Measurements from ENCODE around the gene DRAM1.
"Not testable (repeated sequence)": the region's sequence is repeated elsewhere in the genome, so short reads cannot be mapped to it uniquely, and the experiment has no call there.

DRAM1 gene

DNA sequence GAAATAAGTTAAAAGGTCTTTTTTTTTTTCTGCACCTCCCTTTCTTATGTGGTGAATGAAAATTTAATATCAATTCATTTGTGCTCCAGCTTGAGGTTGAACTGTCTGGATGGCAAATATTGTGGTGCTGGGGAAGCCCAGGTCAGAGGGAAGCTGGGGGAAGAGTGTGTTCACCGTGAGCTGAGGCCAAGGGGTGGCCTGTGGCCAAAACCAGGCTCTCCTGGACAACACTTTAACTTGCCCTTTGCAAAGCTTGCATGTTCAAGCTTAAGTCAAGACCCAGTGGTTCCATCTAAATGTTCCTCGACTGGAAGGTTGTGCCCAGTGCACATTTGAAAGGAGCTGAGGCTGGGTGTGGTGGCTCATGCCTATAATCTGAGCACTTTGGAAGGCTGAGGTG, 28.8 kb downstream of the DRAM1 start:
- no peak for DNase-seq (ENCODE audit: low read depth in 3 of 3)

DNA sequence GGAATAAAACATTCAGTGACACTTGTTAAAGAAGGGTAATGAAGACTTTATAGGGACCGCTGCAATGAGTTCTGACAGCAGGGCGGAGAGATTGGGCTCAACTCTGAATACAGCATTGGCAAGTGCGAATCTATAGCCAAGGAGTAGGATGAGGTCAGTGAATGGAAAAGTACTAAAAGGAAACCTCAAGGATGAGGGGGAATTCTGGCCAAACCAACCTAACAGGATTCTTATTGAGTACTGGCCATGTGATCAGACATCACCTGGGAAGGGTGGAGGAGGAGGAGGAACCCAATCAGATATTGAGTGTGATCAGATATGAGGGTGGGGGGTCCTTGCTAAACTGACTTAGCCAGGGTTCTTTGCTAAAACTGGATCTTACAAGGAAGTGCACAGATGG, 31.0 kb downstream of the DRAM1 start:
- DNase-seq (ENCODE audit: low read depth in 3 of 3) = no peak

DNA sequence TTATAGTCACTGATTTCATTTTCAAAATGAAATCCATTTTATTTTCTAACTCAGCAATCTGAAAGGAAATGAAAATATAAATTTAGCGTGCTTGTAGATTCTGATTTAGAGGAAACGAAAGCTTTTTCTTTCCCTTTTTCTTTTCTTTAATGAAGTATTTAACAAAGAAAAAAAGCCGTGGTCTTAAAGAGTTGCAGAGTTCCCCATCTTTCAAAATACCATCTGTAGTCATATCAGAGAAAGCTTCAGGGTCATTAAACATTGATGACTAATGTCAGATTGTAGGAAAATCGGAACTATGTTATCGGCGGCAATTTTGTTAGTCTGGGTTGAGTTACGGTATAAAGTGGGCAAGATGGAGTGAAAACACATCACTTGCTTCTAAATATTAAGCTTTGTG, 32.3 kb downstream of the DRAM1 start:
- no peak for DNase-seq (ENCODE audit: low read depth in 3 of 3)

DNA sequence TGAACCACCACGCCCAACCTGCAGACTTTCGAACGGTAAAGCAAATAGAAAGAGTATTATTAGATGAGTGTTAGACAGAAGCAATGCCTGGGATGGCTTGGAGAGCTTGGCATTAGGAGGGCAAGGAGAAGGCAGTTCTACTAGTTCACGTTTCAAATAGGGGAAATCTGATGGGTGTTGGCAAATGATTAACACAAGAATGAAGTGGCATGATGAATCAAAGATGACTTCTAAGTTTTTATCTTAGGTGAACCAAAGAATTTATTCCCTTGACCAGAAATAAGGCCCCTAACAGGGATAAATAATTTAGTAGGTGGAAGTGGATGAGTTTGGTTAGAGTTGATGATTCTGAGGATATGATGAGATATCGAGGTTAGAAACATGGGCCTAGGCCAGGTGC, 38.5 kb downstream of the DRAM1 start:
- no peak for DNase-seq (ENCODE audit: low read depth in 3 of 3)

DNA sequence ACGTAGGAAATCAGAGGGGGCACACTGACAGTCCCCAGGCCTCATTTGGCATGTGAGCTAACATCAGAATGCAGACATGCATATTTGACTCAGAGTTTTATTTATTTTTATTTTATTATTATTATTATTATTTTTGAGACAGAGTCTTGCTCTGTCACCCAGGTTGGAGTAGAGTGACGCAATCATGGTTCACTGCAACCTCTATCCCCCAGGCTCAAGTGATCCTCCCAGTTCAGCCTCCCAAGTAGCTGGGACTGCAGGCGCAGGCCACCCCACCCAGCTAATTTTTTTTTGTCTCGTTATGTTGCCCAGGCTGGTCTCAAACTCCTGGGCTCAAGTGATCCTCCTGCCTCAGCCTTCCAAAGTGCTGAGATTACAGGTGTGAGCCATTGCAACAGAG, 41.4 kb downstream of the DRAM1 start:
- not testable (repeated sequence) for DNase-seq (ENCODE audit: low read depth in 3 of 3)

DNA sequence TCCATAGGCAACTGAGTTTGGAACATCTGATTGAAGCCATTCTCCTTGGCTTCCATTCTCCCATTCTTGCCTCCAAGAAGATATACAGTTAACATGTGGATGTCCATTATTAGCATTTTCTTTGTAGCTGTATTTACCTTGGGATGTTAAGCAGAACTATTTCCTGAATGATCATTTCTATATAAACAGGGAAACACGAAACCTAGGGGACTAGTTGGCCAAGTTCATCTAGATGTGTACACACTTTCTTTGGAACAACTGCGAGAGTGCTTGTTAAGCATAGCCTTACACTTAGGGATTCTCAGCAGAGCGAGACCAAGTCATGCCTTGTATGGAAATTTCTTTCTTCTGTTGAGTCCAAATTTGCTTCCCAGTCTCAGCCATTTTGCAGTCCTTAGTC, 42.1 kb downstream of the DRAM1 start:
- DNase-seq (ENCODE audit: low read depth in 3 of 3) = no peak

DNA sequence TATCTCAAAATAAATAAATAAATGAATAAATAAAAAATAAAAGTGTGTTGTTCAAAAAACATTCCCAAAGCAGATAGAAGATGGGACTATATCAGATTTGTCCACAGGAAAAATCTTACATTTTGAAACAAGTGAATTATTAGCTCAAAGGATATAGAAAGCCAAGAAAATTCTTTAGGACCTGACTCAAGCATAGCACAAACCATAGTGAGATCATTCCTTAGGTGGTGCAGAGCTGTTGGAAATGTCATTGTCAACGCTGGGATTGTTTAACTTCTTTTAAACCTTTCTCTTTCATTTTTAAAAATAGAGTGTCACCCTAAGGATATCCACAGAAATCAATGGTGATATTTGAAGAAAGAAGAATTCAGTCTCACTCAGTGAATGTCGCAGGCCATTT, 43.5 kb downstream of the DRAM1 start:
- no peak for DNase-seq (ENCODE audit: low read depth in 3 of 3)

DNA sequence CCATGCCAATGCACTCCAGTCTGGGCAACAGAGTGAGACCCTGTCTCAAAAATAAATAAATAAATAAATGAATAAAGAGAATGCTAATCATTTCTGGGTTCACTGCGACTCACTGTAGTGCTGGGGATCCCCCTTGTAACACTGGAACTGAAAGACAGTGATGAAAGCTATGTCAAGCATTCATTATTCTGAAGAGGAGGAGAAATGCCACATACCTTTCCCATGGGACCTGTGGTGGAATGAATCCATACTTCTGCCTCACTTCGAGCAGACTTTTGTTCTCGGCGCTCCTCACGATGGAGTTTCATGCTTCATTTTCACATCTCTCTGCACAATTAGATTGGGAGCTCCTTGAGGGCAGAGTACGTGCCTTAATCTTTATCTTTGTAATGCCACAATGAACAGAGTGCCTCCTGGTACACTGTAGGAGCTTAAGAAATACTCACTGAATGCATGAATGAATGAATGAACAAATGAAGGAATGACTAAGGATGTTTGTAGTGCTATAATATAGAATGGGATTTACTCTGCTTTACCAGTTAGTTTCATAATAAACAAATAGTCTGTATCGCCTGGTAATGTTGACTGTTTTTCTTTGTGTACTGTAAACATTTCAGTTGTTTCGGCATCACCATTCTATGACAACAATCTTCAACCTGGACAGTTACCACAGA, 45.8 kb downstream of the DRAM1 start:
- no peak for DNase-seq (ENCODE audit: low read depth in 3 of 3)

DNA sequence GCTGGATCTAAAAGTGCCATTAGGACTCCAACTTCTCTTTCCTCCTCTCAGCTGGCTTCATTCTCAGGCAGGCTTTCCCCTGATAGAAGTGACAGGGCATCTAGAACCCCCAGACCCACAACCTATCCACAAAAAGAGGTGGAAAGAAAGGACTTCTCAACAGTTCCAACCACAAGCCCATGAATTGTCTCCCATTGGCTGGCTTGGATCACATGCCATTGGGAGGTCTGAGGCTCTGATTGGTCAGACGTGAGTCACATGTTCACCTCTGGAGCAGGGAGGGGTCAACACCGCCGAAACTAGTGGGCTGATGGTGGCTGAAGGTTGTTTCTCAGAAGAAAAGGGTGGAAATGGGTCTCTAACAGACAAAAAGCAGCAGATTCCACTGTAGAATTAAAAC, 47.2 kb downstream of the DRAM1 start:
- no peak for DNase-seq (ENCODE audit: low read depth in 3 of 3)

DNA sequence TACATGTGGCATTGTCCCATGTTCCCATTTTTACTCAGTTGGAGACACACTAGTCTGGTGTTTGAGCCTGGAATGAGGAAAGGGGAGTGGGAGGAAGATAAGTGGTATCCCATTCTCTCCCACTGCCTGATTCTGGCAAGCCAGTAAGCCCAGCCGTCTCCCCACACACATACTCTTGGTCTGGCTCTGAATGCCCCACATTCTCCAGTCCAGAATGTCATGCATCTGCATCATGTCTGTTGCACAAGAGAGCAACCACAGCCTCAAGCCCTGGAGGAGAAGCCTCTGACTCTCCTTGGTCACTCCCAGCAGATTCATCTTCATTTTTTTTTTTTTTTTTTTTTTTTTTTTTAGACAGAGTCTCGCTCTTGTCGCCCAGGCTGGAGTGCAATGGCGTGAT, 48.0 kb downstream of the DRAM1 start:
- DNase-seq (ENCODE audit: low read depth in 3 of 3) = no peak

DNA sequence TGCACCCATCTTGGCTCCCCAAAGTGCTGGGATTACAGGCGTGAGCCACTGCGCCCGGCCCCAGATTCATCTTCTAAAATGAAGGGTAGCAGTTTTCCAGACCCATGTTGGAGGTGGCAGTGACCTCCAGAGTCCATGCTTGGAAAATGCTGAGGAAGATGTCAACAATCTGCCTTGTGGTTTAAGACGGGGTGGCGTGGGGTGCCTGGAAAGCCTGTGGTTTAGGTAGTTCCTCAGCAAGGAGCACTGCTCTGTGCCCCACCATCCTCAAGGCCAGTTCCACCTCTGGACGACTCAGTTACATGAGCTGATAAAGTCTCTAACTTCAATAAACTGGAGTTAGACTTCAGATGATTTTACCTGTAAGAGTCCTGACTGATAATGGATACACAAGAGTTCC, 48.6 kb downstream of the DRAM1 start:
- DNase-seq (ENCODE audit: low read depth in 3 of 3) = no peak

DNA sequence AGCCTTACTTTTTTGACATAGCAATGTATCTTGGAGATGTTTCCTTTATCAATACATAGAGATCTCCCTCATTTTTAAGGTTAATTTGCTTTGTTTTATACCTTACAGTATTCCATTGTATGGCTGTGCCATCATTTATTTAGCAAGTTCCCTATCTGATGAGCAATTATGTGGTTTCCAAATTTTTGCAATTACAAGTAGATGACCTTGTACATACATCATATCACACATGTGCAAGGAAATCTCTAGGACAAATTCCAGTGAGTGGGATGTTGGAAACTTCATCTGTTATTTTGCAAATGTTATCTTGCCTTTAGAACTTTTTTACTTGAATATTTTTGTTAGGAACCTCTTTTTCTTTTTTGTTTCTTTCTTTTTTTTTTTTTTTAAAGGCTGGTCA, 49.7 kb downstream of the DRAM1 start:
- DNase-seq (ENCODE audit: low read depth in 3 of 3) = no peak

DNA sequence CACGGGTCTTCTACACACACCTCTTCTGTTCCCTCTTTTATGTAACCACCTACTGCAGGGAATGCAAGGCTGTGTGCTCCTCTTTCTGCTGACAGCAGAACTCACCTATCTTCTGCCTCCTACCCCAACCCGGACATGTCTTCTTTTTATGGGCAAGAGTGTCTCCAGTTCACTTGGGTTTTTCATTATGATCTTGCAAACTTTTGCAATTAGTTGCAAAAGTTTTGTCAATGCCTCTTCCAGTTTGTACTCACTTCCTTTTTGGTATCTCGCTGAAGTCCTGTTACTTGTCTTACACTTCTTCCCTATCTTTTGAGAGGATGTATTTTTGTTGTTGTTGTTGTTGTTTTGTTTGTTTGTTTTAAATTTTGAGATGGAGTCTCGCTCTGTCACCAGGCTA, 50.6 kb downstream of the DRAM1 start:
- DNase-seq (ENCODE audit: low read depth in 3 of 3) = no peak

DNA sequence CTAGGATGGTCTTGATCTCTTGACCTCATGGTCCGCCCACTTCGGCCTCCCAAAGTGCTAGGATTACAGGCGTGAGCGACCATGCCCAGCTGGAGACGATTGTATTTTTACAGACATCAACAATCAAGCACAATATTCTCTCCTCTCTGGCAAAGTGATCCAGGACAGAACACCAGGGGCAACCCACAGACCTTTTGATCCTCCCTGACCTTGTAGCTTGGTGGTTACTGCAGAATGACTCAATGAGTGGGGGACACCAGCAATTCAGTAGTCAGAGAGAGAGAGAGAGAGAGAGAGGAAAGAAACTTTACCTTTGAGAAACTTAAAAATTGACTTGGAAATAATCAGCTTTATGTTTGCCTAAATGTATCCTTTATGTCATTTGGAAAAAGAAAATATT, 51.2 kb downstream of the DRAM1 start:
- no peak for DNase-seq (ENCODE audit: low read depth in 3 of 3)

DNA sequence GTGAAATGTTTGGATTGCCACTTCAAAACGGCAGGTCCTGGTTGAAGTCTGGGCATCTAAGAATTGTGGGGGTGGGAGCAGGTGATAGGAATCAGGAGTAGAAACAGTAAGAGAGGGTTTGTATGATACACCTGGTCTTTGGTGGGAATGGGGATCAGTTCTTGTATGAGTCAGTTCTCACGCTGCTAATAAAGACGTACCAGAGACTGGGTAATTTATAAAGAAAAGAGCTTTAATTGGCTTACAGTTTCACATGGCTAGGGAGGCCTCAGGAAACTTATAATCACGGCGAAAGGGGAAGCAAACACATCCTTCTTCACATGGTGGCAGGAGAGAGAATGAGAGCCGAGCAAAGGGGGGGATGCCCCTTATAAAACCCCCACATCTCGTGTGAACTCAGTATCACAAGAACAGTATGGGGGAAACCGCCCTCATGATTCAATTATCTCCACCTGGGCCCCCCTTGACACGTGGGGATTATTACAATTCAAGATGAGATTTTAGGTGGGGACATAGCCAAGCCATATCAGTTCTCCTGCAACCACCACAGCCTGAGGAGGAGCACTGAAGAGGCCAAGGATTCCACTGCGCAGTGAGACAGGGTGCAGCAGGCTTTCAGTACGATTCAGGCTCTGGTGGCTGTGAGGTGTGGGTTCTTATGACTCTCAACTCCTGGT, 52.1 kb downstream of the DRAM1 start:
- DNase-seq (ENCODE audit: low read depth in 3 of 3) = no peak

DNA sequence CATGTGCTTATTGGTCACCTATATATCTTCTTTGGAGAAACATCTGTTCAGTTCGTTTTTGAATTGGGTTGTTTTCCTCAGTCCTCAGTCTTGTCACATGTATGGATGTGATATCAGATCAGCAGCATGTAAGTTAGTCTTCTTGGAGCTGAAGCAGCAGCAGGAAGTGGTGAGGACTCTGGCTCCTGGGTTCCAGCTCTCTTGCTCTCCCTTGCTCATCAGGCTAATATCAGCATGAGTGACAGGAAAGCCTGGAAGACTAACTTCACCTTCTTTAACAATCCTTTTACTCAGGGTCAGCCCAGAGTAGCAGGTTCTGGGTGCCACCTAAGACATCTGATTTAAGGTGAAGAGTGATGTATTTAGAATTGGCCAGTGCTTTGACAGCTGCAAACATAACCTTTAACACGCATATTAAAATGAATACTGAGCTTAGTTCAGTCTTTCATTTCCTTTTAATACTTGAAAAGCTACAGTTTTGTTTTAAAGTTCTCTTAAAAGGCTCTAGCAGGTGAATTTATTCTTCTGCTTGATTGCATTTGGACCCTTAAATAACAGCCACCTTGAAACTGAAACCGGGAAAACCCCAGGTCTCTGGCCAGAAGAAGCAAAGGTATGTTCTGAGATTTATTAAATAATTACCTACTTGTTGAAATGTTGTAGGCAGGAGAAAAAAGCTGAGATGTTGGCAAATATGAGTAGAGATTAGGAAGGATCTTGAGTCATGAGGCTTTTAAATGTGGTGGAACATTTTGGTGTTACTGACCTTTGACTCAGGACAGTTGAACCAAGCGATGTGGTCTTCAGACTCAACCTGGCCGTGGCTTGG, 54.3 kb downstream of the DRAM1 start:
- no peak for DNase-seq (ENCODE audit: low read depth in 3 of 3)

DNA sequence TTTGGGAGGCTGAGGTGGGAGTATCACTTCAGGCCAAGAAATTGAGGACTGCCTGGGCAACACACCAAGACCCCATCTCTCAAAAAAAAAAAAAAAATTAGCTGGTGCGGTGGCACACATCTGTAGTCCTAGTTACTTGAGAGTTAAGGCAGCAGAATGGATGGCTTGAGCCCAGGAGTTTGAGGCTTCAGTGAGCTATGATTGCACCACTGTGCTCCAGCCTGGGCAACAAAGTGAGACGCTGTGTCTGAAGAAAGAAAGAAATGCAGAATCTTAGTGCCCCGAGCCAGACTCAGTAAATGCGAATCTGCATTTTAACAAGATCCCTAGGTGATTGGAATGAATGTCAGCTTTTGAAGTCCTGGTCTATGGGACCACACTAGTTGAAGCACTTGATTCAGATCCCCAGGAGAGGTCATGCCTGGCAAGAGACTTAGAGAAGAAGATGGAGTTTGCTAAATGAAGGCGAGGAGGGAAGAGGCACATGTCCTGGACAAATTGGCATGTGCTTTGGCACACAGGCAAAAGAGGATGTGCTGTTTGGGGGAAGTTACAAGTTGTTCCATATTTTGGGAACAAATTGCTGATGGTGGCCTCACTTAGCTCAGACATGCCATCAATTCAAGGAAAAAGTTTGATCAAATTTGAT, 56.6 kb downstream of the DRAM1 start:
- DNase-seq (ENCODE audit: low read depth in 3 of 3) = no peak

DNA sequence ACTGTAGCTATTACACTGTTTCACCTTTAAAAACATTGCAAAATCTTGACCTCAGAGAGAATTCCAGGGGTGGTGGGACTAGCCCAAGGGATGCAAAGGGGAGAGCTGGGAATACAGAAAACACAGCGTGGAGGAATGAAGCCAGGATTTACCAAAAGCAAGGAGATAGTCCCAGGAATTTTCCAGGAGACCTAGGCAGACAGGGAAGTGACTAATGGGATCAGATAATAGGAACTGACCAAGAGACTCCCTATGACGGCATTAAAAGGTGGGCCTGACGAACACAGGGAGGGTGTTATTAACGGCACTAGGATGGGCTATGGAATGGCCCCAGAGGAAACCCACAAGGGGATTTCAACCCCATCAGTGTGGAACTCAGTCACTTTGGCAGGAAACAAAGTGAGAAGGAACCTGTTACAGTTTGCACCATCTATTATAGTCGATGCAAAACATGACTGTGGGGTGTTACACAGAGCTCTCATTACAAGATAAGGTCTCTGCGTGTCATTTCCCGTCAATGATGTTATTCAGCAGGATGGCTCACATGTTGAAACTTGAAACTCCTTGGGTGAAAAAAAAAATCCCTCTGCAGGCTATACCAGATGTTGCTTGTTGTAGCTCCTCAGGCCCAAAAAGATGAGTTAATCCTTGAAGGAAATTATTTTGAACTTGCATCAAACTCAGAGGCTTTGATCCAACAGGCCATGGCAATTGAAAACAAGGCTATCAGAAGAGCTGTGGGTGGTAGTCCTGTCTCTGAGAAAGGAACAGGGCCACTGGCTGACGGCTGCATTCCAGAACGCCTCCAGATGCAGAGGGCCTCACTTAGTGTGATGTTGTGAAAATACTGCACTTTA, 58.7 kb downstream of the DRAM1 start:
- no peak for DNase-seq (ENCODE audit: low read depth in 3 of 3)

DNA sequence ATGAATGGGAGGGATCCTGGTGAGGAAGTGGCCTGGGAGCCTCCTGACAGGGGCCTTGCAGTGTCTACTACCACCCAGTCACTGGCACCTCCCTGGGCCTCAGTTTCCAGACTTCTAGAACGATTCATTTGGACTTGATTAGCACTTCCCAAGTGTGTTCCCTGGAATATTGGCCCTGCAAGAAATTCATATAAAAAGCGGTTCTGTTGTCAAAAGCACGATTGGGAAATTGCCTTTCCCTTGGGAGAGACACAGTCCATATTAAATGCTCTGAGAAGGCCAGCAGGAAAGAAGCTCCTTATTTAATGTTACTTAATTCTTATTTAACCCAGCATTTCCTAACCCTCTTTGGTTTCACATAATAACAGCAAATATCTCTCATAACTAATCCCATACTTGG, 61.9 kb downstream of the DRAM1 start:
- DNase-seq (ENCODE audit: low read depth in 3 of 3) = no peak

DNA sequence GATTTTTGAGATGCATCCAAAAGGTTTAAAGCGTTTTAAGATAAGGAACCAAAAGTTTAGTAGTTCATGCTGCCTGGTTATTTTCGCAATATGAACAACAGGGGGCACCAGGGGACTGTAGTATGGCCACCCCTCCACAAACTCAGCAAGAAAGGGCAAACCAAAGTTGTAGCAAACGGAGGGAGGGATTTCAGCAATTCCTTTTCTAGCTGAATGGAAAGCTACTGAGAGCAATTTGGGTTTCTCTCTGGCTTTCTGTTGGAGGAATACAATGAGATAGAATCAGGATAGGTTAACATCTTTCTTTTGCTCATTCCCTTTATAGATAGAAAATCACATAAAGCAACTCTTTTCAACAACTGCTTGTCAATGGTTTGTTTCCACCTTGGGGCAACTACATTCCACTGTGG, 62.5 kb downstream of the DRAM1 start:
- peak; percentile 15 to 33 (median 25) for DNase-seq (ENCODE audit: low read depth in 3 of 3)

DNA sequence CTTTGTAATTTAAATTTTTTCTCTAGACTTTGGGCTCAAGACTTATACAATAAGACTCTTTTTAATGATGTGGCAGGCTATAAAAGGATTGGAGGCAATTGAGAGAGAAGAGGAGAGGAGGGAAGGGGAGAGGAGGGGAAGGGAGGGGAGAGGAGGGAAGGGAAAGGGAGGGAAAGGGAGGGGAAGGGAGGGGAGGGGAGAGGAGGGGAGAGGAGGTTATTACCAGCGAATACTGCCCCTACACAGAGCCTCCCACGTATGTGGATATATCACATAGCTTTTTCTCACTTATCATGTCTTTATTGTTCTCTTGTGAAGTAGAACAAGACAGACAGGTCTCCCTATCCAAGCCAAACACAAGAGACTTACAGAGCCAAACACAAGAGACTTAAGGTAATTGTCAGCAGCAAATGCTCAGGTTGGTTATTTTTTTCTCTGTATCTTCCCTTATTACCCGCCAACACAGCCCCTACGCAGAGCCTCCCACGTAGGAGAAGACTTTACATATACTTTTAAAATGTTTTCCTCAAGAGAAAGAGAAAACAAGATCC, 63.1 kb downstream of the DRAM1 start:
- DNase-seq (ENCODE audit: low read depth in 3 of 3) = no peak

All from stimulated activated CD4-positive, alpha-beta T cell treated with anti-CD3 and anti-CD28 coated beads, TNF-alpha, amount 100 ng/mL, for 24 hours (primary cell).